HCT116 (cell line): Measurements from ENCODE around the gene MRPL36. TPM values are rescaled to one million over a fixed set of nuclear protein-coding genes. Genes with fewer than 3 reads are reported as not detected.

Experiments
- ATAC-seq: fragments of 200-7000 bp; cut with Tn5 transposase; 2 replicates; pipeline ENCODE4 v1.9.1; 2020; ENCODE audit warnings: mild to moderate bottlenecking, moderate library complexity
- BruUV-seq: library from RNA; stranded (reverse); fragments of 400-500 nt; replicated peaks from 2 replicates; lab custom pipeline; 2021; lab: Mats Ljungman, UMichigan
- CTCF ChIA-PET: fragments of 300-600 bp; sonication (Branson Sonifier 250); formaldehyde crosslinking; loops from one replicate; lab custom pipeline; 2021; ENCODE audit warnings: antibody characterized with exemption; lab: Charles Lee
- POLR2A ChIA-PET: fragments of 300-600, 350-600 bp; sonication (Branson Sonifier 250); formaldehyde crosslinking; loops from one replicate; lab custom pipeline; 2021; ENCODE audit warnings: antibody characterized with exemption; lab: Charles Lee
- RAD21 ChIA-PET, 2 experiments: fragments of 300-600 bp; sonication (Branson Sonifier 250); formaldehyde crosslinking; loops; one replicate each; lab custom pipeline; 2023; ENCODE audit warnings: low total read pairs in 2 of 2; ENCODE audit not compliant: uncharacterized antibody in 2 of 2, unreplicated experiment in 2 of 2, low non-redundant PET in 1 of 2; lab: Charles Lee
- DNase-seq: peaks from one replicate; pipeline ENCODE4 v3.0.0-alpha.2; 2010; ENCODE audit warnings: low read depth, low spot score
- H2AFZ ChIP-seq: fragments of 200-600 bp; shearing (Covaris generic), sonication (generic); 2 replicates; pipeline ENCODE4 v1.6.1; 2017; ENCODE audit warnings: low read depth, mixed run types, mixed read lengths, antibody characterized with exemption, low read length; ENCODE audit not compliant: poor library complexity, severe bottlenecking
- H3K27ac ChIP-seq: 2 replicates; pipeline ENCODE4 v1.5.1; 2012; ENCODE audit warnings: low read depth, low read length
- H3K27me3 ChIP-seq: fragments of 200-600 bp; sonication (generic); 2 replicates; pipeline ENCODE4 v1.6.1; 2016; ENCODE audit warnings: mixed run types, low read length, mixed read lengths; ENCODE audit not compliant: insufficient read depth
- H3K36me3 ChIP-seq, 2 experiments: fragments of 200-500 bp in 1 of 2; fragments of 200-600 bp in 1 of 2; sonication (Bioruptor generic) in 1 of 2; sonication (generic) in 1 of 2; 2 replicates each; pipeline versions ENCODE4 v1.5.1 to v1.6.1; 2014 to 2016; ENCODE audit warnings: low read length in 2 of 2, inconsistent platforms in 1 of 2, mixed read lengths in 1 of 2, mixed run types in 1 of 2; ENCODE audit not compliant: insufficient read depth in 2 of 2, control insufficient read depth in 1 of 2
- H3K4me1 ChIP-seq, 2 experiments: fragments of 200-600 bp in 1 of 2; sonication (generic) in 1 of 2; 2 replicates each; pipeline versions ENCODE4 v1.5.1 to v1.6.1; 2012 to 2017; ENCODE audit warnings: low read length in 2 of 2, inconsistent platforms in 1 of 2, mild to moderate bottlenecking in 1 of 2, mixed read lengths in 1 of 2, mixed run types in 1 of 2, moderate library complexity in 1 of 2; ENCODE audit not compliant: insufficient read depth in 2 of 2, control insufficient read depth in 1 of 2
- H3K4me2 ChIP-seq: fragments of 200-600 bp; sonication (generic); 2 replicates; pipeline ENCODE4 v1.6.1; 2017; ENCODE audit warnings: mixed run types, low read length, mixed read lengths
- H3K4me3 ChIP-seq, 2 experiments: fragments of 200-600 bp in 1 of 2; sonication (generic) in 1 of 2; replicated peaks in 1 of 2; 2 replicates each; pipeline ENCODE4 v1.5.1; 2011 to 2016; ENCODE audit warnings: low read length in 2 of 2, control low read depth in 1 of 2, low read depth in 1 of 2, mild to moderate bottlenecking in 1 of 2, mixed read lengths in 1 of 2, mixed run types in 1 of 2
- H3K79me2 ChIP-seq: fragments of 200-600 bp; sonication (generic); 2 replicates; pipeline ENCODE4 v1.6.1; 2017; ENCODE audit warnings: mild to moderate bottlenecking, mixed run types, low read length, moderate library complexity, mixed read lengths; ENCODE audit not compliant: insufficient read depth
- H3K9ac ChIP-seq: fragments of 200-600 bp; sonication (generic); 2 replicates; pipeline ENCODE4 v1.6.1; 2016; ENCODE audit warnings: low read length, mixed read lengths
- H3K9me2 ChIP-seq: fragments of 200-600 bp; sonication (generic), shearing (Covaris generic); 2 replicates; pipeline ENCODE4 v1.6.1; 2017; ENCODE audit warnings: mixed run types, mild to moderate bottlenecking, moderate library complexity; ENCODE audit not compliant: insufficient read depth
- H3K9me3 ChIP-seq, 2 experiments: fragments of 200-500 bp in 1 of 2; fragments of 200-600 bp in 1 of 2; sonication (Bioruptor generic) in 1 of 2; sonication (generic) in 1 of 2; 2 replicates each; pipeline ENCODE4 v1.6.1; 2014 to 2017; ENCODE audit warnings: low read length in 2 of 2, mixed read lengths in 2 of 2, inconsistent platforms in 1 of 2, low read depth in 1 of 2, mild to moderate bottlenecking in 1 of 2, mixed run types in 1 of 2, moderate library complexity in 1 of 2; ENCODE audit not compliant: control insufficient read depth in 1 of 2, insufficient read depth in 1 of 2
- H4K20me1 ChIP-seq: fragments of 200-600 bp; sonication (generic), shearing (Covaris generic); 2 replicates; pipeline ENCODE4 v1.6.1; 2017; ENCODE audit warnings: mixed run types, mild to moderate bottlenecking, moderate library complexity; ENCODE audit not compliant: insufficient read depth
- CBX3 ChIP-seq: IDR thresholded peaks from 2 replicates; pipeline ENCODE4 v1.6.1; 2012; ENCODE audit warnings: low read depth
- EZH2phosphoT487 ChIP-seq: fragments of 200-600 bp; IDR thresholded peaks from 2 replicates; pipeline ENCODE4 v1.6.1; 2018; ENCODE audit warnings: antibody characterized with exemption, borderline replicate concordance
- FOSL1 ChIP-seq: IDR thresholded peaks from 2 replicates; pipeline ENCODE4 v1.6.1; 2012; ENCODE audit warnings: low read depth
- RAD21 ChIP-seq: IDR thresholded peaks from 2 replicates; pipeline ENCODE4 v1.6.1; 2012; ENCODE audit warnings: low read depth, mild to moderate bottlenecking
- ZFX ChIP-seq: fragments of 450-650 bp; IDR thresholded peaks from 2 replicates; pipeline ENCODE4 v1.6.1; 2017
- ZNF274 ChIP-seq: fragments of 200-500 bp; sonication (Bioruptor generic); IDR thresholded peaks from 2 replicates; pipeline ENCODE4 v1.6.1; 2014; ENCODE audit warnings: mild to moderate bottlenecking, low read depth, low read length, inconsistent platforms
- intact Hi-C: fragments of 100-400 bp; cut with micrococcal nuclease; formaldehyde crosslinking; loops from 2 replicates; pipeline ENCODE4 v1.10.0; 2022
- total RNA-seq: library from RNA; stranded (reverse); gene quantifications from one replicate; pipeline ENCODE4 v1.2.1, GENCODE V29; 2021; ENCODE audit not compliant: unreplicated experiment
- TF ChIP-seq, protein P1 (sequence below): IDR thresholded peaks from 2 replicates; pipeline ENCODE4 v1.6.1; 2012; ENCODE audit warnings: low read depth

MRPL36 gene
- total RNA-seq, 1 experiment from 2014 or later = 71.9 TPM

DNA sequence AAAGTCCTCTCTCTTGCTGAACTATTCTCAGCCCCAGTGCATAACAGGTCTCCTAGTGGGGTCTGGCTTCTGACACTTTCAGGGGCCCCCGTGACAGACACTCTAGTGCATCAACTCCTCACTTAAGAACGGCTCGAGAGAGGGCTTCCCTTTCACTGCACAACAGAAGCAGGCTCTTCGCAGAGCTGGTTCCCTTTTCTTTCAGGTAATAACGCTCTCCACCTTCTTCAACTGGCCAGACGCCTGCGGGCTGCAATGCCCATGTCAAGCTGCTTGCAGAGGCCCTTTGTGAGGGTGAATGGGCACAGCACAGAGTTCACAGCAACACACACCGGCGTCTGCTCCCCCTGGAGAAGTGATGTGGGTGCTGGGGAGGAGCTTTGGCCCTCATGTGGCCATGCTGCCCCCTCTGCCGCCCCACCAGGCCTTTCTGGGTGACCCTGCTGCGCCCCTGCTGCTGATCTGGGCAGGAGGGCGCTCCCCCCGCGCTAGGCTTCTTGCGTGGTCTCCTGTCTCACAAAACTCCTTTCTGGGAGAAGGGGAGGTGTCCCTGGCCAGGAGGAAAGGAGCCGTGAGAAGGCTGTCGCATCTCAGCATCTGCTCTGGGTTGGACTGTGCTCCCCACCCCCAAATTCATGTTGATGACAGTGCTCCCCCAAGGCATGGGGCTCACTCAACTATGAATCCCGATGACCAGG is 2.4 kb downstream of the MRPL36 start:
- ChIA-PET RAD21 (no interaction called here), POLR2A (interaction anchor here (0.6 kb wide), 1 partner anchor 84 kb away, joined by 3 read pairs; no protein-coding TSS in a partner anchor), CTCF (no interaction called here)
- no peak overlapping the region for H3K9ac ChIP-seq
- H3K79me2 ChIP-seq = peaks cover 52% of the 10 kb centered on the region
- H3K4me2 ChIP-seq = no peak overlapping the region
- H3K4me1 ChIP-seq = peaks cover 4 to 31% of the 10 kb centered on the region in 2 experiments; a peak in 3 of 4 replicates
- no peaks in the 10 kb centered on the region for H4K20me1 ChIP-seq
- peaks cover 9 to 23% of the 10 kb centered on the region in 2 experiments; a peak in 3 of 4 replicates for H3K36me3 ChIP-seq
- no peaks in the 10 kb centered on the region for H3K9me3 ChIP-seq
- H3K27ac ChIP-seq = no peak overlapping the region
- H3K4me3 ChIP-seq = no peak overlapping the region
- no TSS peak for BruUV-seq
- no peak for DNase-seq
- intact Hi-C loops = no loop called here
- TF ChIP-seq, protein P1, sequence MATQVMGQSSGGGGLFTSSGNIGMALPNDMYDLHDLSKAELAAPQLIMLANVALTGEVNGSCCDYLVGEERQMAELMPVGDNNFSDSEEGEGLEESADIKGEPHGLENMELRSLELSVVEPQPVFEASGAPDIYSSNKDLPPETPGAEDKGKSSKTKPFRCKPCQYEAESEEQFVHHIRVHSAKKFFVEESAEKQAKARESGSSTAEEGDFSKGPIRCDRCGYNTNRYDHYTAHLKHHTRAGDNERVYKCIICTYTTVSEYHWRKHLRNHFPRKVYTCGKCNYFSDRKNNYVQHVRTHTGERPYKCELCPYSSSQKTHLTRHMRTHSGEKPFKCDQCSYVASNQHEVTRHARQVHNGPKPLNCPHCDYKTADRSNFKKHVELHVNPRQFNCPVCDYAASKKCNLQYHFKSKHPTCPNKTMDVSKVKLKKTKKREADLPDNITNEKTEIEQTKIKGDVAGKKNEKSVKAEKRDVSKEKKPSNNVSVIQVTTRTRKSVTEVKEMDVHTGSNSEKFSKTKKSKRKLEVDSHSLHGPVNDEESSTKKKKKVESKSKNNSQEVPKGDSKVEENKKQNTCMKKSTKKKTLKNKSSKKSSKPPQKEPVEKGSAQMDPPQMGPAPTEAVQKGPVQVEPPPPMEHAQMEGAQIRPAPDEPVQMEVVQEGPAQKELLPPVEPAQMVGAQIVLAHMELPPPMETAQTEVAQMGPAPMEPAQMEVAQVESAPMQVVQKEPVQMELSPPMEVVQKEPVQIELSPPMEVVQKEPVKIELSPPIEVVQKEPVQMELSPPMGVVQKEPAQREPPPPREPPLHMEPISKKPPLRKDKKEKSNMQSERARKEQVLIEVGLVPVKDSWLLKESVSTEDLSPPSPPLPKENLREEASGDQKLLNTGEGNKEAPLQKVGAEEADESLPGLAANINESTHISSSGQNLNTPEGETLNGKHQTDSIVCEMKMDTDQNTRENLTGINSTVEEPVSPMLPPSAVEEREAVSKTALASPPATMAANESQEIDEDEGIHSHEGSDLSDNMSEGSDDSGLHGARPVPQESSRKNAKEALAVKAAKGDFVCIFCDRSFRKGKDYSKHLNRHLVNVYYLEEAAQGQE = no peak
- TF ChIP-seq, all 23 proteins: peak for 0
- H3K9me2 ChIP-seq = no peaks in the 10 kb centered on the region
- H3K27me3 ChIP-seq = no peaks in the 10 kb centered on the region
- H2AFZ ChIP-seq = no peak overlapping the region
- no peak for ATAC-seq

DNA sequence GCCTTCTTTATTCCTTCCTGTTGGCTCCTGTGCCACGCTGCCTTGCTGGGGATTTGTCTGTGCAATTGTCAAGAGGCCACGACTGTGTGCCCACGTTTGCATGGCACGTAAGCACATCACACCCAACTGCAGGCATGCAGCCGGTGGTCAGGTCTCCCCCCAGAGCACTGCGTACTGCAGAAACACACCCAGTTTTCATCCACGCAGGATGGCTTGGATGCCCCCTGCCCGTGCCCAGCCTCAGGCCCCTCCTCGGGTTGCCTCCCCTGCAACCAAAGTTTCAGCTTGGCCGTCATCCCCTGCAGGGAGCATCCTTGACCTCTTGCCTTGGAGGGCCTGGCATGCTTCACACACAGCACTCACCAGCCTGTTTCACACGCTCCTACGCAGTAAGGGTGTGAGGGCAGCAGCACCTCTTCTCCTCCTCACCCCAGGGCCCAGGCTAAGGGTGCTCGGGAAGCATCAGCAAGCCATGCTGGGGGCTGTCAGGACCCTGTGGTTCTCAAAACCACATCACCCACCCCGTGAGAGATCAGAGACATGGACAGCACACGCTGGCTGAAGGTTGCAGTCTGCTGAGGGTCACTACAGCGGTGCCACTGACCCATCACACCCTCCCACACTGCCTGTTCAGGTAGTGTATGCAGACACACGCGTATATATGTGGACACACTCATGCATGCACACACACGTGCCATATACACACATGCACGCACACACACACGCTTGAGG is 3.1 kb downstream of the MRPL36 start:
- TF ChIP-seq EZH2phosphoT487 = no peak
- TF ChIP-seq RAD21 = no peak
- TF ChIP-seq FOSL1 = no peak
- no peak for TF ChIP-seq ZFX
- no peak for TF ChIP-seq ZNF274
- TF ChIP-seq CBX3 = no peak
- H3K4me1 ChIP-seq = peaks cover 4 to 28% of the 10 kb centered on the region in 2 experiments; a peak in 3 of 4 replicates
- RAD21 ChIA-PET = no interaction called here
- H3K9me2 ChIP-seq = no peaks in the 10 kb centered on the region
- CTCF ChIA-PET = no interaction called here
- intact Hi-C loops = no loop called here
- POLR2A ChIA-PET = no interaction called here
- no peak overlapping the region for H3K4me2 ChIP-seq
- no peak overlapping the region for H3K9ac ChIP-seq
- no peak overlapping the region for H2AFZ ChIP-seq
- DNase-seq = no peak
- H3K79me2 ChIP-seq = peaks cover 45% of the 10 kb centered on the region
- H3K27me3 ChIP-seq = no peaks in the 10 kb centered on the region
- no TSS peak for BruUV-seq
- no peaks in the 10 kb centered on the region for H3K9me3 ChIP-seq
- no peak overlapping the region for H3K27ac ChIP-seq
- ATAC-seq = no peak
- peaks cover 9 to 23% of the 10 kb centered on the region in 2 experiments; a peak in 3 of 4 replicates for H3K36me3 ChIP-seq
- H3K4me3 ChIP-seq = no peak overlapping the region
- H4K20me1 ChIP-seq = no peaks in the 10 kb centered on the region
